Tibial nerve (tissue), 4 donors: ENCODE measurements around the gene PRRG4. TPM values are rescaled to one million over a fixed set of nuclear protein-coding genes. Genes with fewer than 3 reads are reported as not detected.

Experiments
- DNase-seq, 2 donors: peaks; one replicate each; pipeline ENCODE4 v3.0.0-alpha.2; 2019; ENCODE audit warnings: low spot score in 2 of 2
- H3K27ac ChIP-seq, 4 donors: fragments of 200-600 bp; sonication (generic) in 3 of 4; one replicate each; pipeline ENCODE4 v1.5.1; 2017 to 2019; ENCODE audit warnings: mild to moderate bottlenecking in 1 of 4
- H3K27me3 ChIP-seq, 2 donors: fragments of 200-600 bp; sonication (generic) in 1 of 2; one replicate each; pipeline versions ENCODE4 v1.5.1 to v1.6.0; 2017 to 2019
- H3K36me3 ChIP-seq, 3 donors: fragments of 200-600 bp; sonication (generic); one replicate each; pipeline ENCODE4 v1.5.1; 2018 to 2019
- H3K4me1 ChIP-seq, 4 donors: fragments of 200-600 bp; sonication (generic) in 3 of 4; one replicate each; pipeline ENCODE4 v1.5.1; 2017 to 2019
- H3K4me3 ChIP-seq, 4 donors: fragments of 200-600 bp; sonication (generic) in 3 of 4; one replicate each; pipeline ENCODE4 v1.5.1; 2017 to 2019; ENCODE audit warnings: mild to moderate bottlenecking in 1 of 4, moderate library complexity in 1 of 4
- H3K9me3 ChIP-seq, 4 donors: fragments of 200-600 bp; sonication (generic) in 3 of 4; one replicate each; pipeline ENCODE4 v1.5.1; 2017 to 2019
- EP300 ChIP-seq, 2 donors: sonication (generic); formaldehyde crosslinking; IDR thresholded peaks; one replicate each; pipeline ENCODE4 v1.6.1; 2017; ENCODE audit warnings: antibody characterized with exemption in 2 of 2, mild to moderate bottlenecking in 1 of 2
- POLR2A ChIP-seq, 2 donors: fragments of 450-650 bp; IDR thresholded peaks; one replicate each; pipeline ENCODE4 v1.6.1; 2017; ENCODE audit warnings: antibody characterized with exemption in 2 of 2, mild to moderate bottlenecking in 2 of 2, moderate library complexity in 2 of 2
- WGBS, 2 donors: methylation state at CpG; one replicate each; pipeline ENCODE4 v1.1.5; 2018; 5-methylcytosine and 5-hydroxymethylcytosine counted together
- total RNA-seq, 4 donors: library from RNA; depleted of rRNA; stranded (reverse); fragments of >200 nt; gene quantifications; one replicate each; pipeline ENCODE4 v1.1.0, GENCODE V29; 2016
- TF ChIP-seq, protein P1 (sequence below), 5 experiments: fragments of 200-600 bp in 3 of 5; fragments of 450-650 bp in 2 of 5; sonication (generic) in 3 of 5; IDR thresholded peaks; one replicate each; pipeline ENCODE4 v1.5.1; 2016 to 2019; ENCODE audit warnings: antibody characterized with exemption in 5 of 5, mild to moderate bottlenecking in 3 of 5, moderate library complexity in 2 of 5

PRRG4 gene
- total RNA-seq, 4 donors from 2014 or later = 15.0 to 30.8 (median 28.3) TPM

DNA sequence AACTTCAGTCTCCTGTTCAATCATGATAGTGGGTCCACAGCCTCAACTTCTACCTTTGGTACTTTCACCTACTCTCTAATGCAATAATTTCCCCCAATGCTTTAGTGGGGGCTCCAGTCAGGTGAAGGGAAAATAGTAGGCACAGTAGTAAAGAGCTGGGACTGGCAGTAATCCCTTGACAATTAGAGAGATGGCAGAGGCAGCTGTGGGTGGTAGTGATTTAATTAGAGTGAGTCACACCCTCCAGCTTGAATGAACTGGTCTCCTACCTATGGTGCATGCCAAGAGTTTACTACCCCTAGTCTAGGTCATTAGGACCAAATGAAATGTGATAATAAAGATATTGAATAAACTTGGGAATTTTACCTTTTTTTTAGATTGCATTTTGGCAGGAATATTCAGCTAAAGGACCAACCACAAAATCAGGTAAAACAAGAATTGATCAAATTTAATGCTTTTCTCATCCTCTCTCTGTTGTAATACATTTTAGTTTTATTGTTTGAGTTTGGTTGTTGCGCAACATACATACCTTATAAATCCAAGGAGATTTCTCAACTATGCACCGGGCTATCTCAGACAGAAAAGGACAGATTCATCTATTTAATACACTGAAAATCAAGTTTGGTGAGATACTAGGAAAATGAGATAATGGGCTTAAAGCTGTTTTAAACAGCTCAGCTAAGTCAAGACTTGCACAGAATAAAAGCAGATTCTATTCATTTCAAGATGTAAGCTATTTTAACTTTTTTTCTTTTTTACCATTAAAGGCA is 9.0 kb downstream of the PRRG4 start:
- no peaks in the 10 kb centered on the region for H3K27me3 ChIP-seq
- H3K36me3 ChIP-seq = no peaks in the 10 kb centered on the region
- H3K4me1 ChIP-seq = no peaks in the 10 kb centered on the region
- H3K4me3 ChIP-seq = no peak overlapping the region
- WGBS, 2 donors = 88% methylated on average over 2 of the region's 2 CpGs
- H3K9me3 ChIP-seq = no peaks in the 10 kb centered on the region
- DNase-seq = no peak
- TF ChIP-seq POLR2A (IDR thresholded peaks at IDR 0.05) (no peak), EP300 (IDR thresholded peaks at IDR 0.05) (no peak)
- TF ChIP-seq, protein P1, sequence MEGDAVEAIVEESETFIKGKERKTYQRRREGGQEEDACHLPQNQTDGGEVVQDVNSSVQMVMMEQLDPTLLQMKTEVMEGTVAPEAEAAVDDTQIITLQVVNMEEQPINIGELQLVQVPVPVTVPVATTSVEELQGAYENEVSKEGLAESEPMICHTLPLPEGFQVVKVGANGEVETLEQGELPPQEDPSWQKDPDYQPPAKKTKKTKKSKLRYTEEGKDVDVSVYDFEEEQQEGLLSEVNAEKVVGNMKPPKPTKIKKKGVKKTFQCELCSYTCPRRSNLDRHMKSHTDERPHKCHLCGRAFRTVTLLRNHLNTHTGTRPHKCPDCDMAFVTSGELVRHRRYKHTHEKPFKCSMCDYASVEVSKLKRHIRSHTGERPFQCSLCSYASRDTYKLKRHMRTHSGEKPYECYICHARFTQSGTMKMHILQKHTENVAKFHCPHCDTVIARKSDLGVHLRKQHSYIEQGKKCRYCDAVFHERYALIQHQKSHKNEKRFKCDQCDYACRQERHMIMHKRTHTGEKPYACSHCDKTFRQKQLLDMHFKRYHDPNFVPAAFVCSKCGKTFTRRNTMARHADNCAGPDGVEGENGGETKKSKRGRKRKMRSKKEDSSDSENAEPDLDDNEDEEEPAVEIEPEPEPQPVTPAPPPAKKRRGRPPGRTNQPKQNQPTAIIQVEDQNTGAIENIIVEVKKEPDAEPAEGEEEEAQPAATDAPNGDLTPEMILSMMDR (IDR thresholded peaks at IDR 0.05) = no peak
- no peak overlapping the region for H3K27ac ChIP-seq

DNA sequence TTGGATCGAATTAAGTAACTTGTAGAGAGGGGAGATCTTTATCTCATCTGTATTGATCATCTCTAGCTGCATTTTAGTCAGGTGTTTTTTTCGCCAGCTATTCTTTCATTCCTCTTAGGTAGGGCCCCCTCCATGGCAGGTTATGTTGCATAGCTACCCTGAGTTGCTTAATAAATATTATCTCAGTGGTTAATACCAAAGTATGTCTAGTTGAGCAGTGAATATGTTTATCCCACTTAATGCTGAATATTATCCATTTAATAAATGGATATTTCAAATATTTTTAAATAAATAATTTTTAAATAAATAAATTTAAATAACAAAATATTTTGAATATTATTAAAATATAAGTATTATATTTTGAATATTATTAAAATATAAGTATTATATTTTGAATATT is 9.6 kb downstream of the PRRG4 start:
- WGBS, 2 donors = 92 to 96% methylated on average over 2 of the region's 2 CpGs
- H3K4me3 ChIP-seq = no peak overlapping the region
- no peaks in the 10 kb centered on the region for H3K36me3 ChIP-seq
- TF ChIP-seq POLR2A (IDR thresholded peaks at IDR 0.05) (no peak), EP300 (IDR thresholded peaks at IDR 0.05) (no peak)
- no peaks in the 10 kb centered on the region for H3K27me3 ChIP-seq
- no peaks in the 10 kb centered on the region for H3K4me1 ChIP-seq
- H3K27ac ChIP-seq = no peak overlapping the region
- DNase-seq = no peak
- H3K9me3 ChIP-seq = no peaks in the 10 kb centered on the region

DNA sequence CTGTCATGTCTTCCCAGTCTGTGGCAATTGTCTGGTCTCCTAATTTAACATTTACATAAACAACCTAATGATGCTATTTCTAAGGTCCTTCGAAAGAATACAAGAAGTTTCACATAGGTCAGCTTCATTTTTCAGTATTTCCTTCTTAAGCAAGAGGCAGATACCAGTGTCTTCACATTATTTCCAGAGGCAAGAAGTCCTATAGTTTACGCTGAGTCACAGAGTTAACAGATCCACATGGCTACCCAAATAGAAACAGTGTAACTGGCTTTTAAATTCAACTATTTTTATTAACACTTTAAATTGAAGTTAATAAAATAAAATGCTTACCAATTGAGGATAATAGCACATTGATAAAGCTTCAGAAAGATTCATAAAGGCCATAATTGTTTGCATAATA is 10.9 kb downstream of the PRRG4 start:
- TF ChIP-seq POLR2A (IDR thresholded peaks at IDR 0.05) = no peak
- TF ChIP-seq, protein P1 (IDR thresholded peaks at IDR 0.05) = no peak
- TF ChIP-seq EP300 (IDR thresholded peaks at IDR 0.05) = no peak
- no peak for DNase-seq
- H3K4me1 ChIP-seq = no peaks in the 10 kb centered on the region
- no peak overlapping the region for H3K27ac ChIP-seq
- no peaks in the 10 kb centered on the region for H3K9me3 ChIP-seq
- H3K27me3 ChIP-seq = no peaks in the 10 kb centered on the region
- H3K36me3 ChIP-seq = no peaks in the 10 kb centered on the region
- WGBS, 2 donors = 90 to 91% methylated on average over 2 of the region's 2 CpGs
- no peak overlapping the region for H3K4me3 ChIP-seq

DNA sequence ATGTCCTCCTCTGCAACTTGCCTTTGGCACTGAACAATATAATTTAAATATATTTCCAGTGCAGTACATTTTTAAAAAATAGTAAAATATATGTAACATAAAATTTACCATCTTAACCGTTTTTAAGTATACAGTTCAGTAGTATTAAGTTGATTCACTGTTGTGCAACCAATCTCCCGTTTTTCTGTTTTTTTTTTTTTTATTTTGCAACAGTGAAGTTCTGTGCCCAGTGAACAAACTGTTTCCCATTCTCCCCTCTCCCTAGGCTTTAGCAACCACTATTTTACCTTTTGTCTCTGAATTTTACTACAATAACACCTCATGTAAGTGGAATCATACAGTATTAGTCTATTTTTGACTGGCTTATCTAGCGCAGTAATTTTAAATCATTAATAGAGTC is 13.8 kb downstream of the PRRG4 start:
- Histone ChIP-seq H3K36me3 (peaks cover 0 to 11% (median 0%) of the 10 kb centered on the region in 3 donors), H3K9me3 (no peaks in the 10 kb centered on the region), H3K4me1 (no peaks in the 10 kb centered on the region), H3K27me3 (no peaks in the 10 kb centered on the region), H3K27ac (no peak overlapping the region), H3K4me3 (no peak overlapping the region)
- no peak for DNase-seq
- TF ChIP-seq POLR2A (IDR thresholded peaks at IDR 0.05) (no peak), EP300 (IDR thresholded peaks at IDR 0.05) (no peak)
- TF ChIP-seq, protein P1 (IDR thresholded peaks at IDR 0.05) = no peak
- WGBS, 2 donors = 75 to 76% methylated on average over 3 of the region's 3 CpGs

DNA sequence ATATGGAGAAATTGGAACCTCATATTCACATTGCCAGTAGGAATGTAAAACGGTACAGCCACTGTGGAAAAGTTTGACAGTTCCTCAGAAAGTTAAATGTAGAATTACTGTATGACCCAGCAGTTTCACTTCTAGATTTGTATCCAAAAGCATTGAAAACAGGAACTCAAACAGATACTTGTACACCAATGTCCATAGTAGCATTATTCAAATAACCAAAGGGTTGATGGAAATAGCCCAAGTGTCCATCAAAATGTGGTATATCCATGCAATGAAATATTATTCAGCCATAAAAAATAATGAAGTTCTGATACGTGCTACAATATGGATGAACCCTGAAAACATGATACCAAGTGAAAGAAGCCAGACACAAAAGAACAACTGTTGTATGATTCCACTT is 17.8 kb downstream of the PRRG4 start:
- WGBS, 2 donors = 82 to 87% methylated on average over 2 of the region's 2 CpGs
- Histone ChIP-seq H3K9me3 (no peaks in the 10 kb centered on the region), H3K4me3 (no peak overlapping the region), H3K27ac (no peak overlapping the region), H3K27me3 (no peaks in the 10 kb centered on the region), H3K36me3 (peaks cover 0 to 11% (median 0%) of the 10 kb centered on the region in 3 donors), H3K4me1 (no peaks in the 10 kb centered on the region)
- TF ChIP-seq, protein P1 (IDR thresholded peaks at IDR 0.05) = no peak
- no peak for TF ChIP-seq EP300 (IDR thresholded peaks at IDR 0.05)
- TF ChIP-seq POLR2A (IDR thresholded peaks at IDR 0.05) = no peak
- DNase-seq = no peak
